Memory B cell (primary cell): Measurements from ENCODE around the gene TMEM163.

ENCODE experiments used
- ATAC-seq: fragments of 150-1000 bp; cut with Tn5 transposase; 2 replicates; pipeline ENCODE4 v1.10.0; 2021; ENCODE audit warnings: low read depth, mild to moderate bottlenecking, moderate library complexity
- DNase-seq, 2 donors: peaks; one replicate each; pipeline ENCODE4 v3.0.0; 2022; ENCODE audit warnings: low spot score in 2 of 2
- H3K27ac Mint-ChIP-seq: one replicate; pipeline ENCODE4 v1.8.0; 2022; ENCODE audit warnings: mild to moderate bottlenecking, moderate library complexity, mixed read lengths
- H3K27me3 Mint-ChIP-seq: one replicate; pipeline ENCODE4 v1.8.0; 2022; ENCODE audit warnings: mixed read lengths
- H3K36me3 Mint-ChIP-seq: one replicate; pipeline ENCODE4 v1.8.0; 2022; ENCODE audit warnings: mild to moderate bottlenecking, mixed read lengths
- H3K4me1 Mint-ChIP-seq: one replicate; pipeline ENCODE4 v1.8.0; 2022; ENCODE audit warnings: mixed read lengths
- H3K4me3 Mint-ChIP-seq: one replicate; pipeline ENCODE4 v1.8.0; 2022; ENCODE audit warnings: mild to moderate bottlenecking, moderate library complexity, mixed read lengths
- H3K9me3 Mint-ChIP-seq: one replicate; pipeline ENCODE4 v1.8.0; 2022; ENCODE audit warnings: mixed read lengths

Gene TMEM163

GRCh38 chr2:134448650-134449049 is 270.1 kb downstream of the TMEM163 start:
- Mint-ChIP-seq H3K27me3 (no peaks in the 10 kb centered on the region), H3K27ac (no peak overlapping the region), H3K36me3 (peaks cover 13% of the 10 kb centered on the region), H3K4me1 (peaks cover 4% of the 10 kb centered on the region), H3K9me3 (no peaks in the 10 kb centered on the region), H3K4me3 (no peak overlapping the region)
- ATAC-seq (no peak), DNase-seq (no peak)

DNA sequence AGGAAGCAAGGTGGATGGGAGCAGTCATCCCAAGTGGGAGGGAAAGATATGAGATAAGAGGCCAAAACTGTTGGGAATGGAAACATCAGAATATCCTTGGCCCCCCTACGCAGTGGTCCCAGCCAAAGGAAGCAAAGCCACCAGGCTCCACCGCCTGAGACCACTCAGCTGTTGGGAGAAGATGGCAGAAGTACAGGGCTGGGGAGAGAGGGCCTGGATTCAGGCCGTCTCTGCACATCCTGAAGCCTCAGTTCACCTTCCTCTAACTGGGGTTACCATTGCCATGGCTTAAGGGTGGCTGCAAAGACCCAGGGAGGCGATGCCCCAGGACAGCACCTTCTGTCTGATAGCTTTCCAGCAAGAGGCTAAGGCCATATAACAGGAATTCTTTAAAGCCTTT is 271.1 kb downstream of the TMEM163 start:
- Mint-ChIP-seq H3K27ac (no peak overlapping the region), H3K27me3 (no peaks in the 10 kb centered on the region), H3K36me3 (peaks cover 17% of the 10 kb centered on the region), H3K4me1 (peaks cover 4% of the 10 kb centered on the region), H3K9me3 (no peaks in the 10 kb centered on the region), H3K4me3 (no peak overlapping the region)
- DNase-seq (no peak), ATAC-seq (no peak)

- ATAC-seq (no peak), DNase-seq (no peak)
- Mint-ChIP-seq H3K9me3 (no peaks in the 10 kb centered on the region), H3K4me3 (no peak overlapping the region), H3K27me3 (no peaks in the 10 kb centered on the region), H3K36me3 (peaks cover 22% of the 10 kb centered on the region), H3K27ac (no peak overlapping the region), H3K4me1 (peaks cover 2% of the 10 kb centered on the region)
These were observed 272.3 kb downstream of the TMEM163 start for GRCh38 chr2:134446383-134447017.

- Mint-ChIP-seq H3K27ac (no peak overlapping the region), H3K9me3 (no peaks in the 10 kb centered on the region), H3K4me1 (peaks cover 3% of the 10 kb centered on the region), H3K36me3 (peaks cover 25% of the 10 kb centered on the region), H3K27me3 (no peaks in the 10 kb centered on the region), H3K4me3 (no peak overlapping the region)
- no peak for ATAC-seq
- DNase-seq: no peak
These were observed 272.8 kb downstream of the TMEM163 start for GRCh38 chr2:134445985-134446382.

GRCh38 chr2:134445116-134445515 is 273.7 kb downstream of the TMEM163 start:
- no peaks in the 10 kb centered on the region for H3K9me3 Mint-ChIP-seq
- no peak overlapping the region for H3K27ac Mint-ChIP-seq

DNA sequence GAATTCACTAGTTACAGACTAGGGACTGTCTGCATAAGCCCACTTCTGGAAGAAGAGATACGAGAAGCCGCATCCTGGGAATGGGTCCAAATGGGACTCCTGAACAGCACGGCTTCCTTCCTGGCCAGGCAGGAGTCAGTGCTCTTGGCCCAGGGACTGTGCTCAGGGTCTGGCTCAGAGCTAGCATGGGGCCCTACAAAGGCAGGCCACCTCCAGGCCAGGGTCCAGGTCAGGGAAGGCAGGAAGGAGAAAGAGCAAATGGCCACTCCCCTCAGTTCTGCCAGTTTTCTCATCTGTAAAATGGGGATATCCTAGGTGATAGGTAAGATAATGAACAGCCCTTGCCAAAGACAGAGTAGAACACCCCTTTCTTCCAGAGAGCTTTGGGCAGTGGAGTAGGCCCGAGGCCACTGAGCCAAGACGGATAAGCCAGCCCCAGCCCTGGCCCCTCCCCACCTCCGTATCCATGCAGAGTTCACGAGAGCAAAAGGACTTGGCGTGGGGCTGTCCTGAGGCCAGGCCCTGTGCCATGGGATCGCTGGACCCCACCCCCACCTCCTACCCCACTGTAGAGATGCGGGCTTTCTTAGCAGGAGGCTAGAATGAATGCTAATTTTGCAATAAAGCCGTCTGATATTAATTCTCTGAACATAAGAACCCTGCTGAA is 274.9 kb downstream of the TMEM163 start:
- DNase-seq (no peak), ATAC-seq (no peak)
- H3K9me3 Mint-ChIP-seq: no peaks in the 10 kb centered on the region
- H3K36me3 Mint-ChIP-seq: peaks cover 32% of the 10 kb centered on the region
- H3K4me1 Mint-ChIP-seq: peaks cover 2% of the 10 kb centered on the region
- no peak overlapping the region for H3K27ac Mint-ChIP-seq
- H3K4me3 Mint-ChIP-seq: no peak overlapping the region
- no peaks in the 10 kb centered on the region for H3K27me3 Mint-ChIP-seq

More at GRCh38 chr2:134445116-134445515, 273.7 kb downstream of the TMEM163 start:
- peaks cover 30% of the 10 kb centered on the region for H3K36me3 Mint-ChIP-seq
- H3K4me1 Mint-ChIP-seq: peaks cover 2% of the 10 kb centered on the region
- no peak for DNase-seq
- ATAC-seq: no peak
- H3K27me3 Mint-ChIP-seq: no peaks in the 10 kb centered on the region
- no peak overlapping the region for H3K4me3 Mint-ChIP-seq

DNA sequence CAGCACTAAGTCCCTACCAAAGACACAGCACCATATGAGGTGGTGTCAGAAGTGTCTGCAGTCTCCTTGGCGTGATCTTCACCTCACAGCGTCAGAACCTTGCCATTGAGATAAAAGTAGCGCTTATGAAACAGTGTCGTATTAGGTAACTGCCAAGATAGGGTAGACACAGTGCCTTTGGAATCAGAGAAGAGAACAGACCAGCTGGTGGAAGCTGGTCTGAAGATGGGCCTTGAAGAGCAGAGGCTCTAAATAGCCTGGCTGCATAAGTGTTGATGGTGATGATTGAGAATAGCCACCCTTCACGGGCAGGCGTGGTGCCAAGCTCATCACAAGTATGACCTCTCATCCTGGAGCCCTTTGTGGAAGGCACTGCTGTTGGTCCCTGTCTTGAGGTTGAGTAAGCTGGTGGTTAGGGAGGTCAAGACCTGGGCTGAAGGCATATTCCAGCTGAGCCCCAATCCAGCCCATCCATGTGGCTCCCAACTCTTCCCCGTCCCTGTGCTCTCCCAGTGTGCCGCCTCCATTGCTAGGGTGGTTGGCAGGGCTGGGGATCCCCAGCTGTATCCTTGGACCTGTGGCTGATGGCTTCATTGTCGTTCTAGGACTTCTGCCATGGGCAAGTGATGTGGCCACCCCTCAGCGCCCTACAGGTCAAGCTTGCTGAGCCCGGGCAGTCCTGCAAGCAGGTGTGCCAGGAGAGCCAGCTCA is 277.5 kb downstream of the TMEM163 start:
- no peak for ATAC-seq
- peak overlapping the region; percentile 74 for H3K27ac Mint-ChIP-seq

GRCh38 chr2:134440336-134440909 is 278.4 kb downstream of the TMEM163 start:
- peaks cover 2% of the 10 kb centered on the region for H3K4me1 Mint-ChIP-seq
- no peak for DNase-seq
- H3K36me3 Mint-ChIP-seq: peaks cover 31% of the 10 kb centered on the region
- H3K9me3 Mint-ChIP-seq: no peaks in the 10 kb centered on the region
- H3K27me3 Mint-ChIP-seq: no peaks in the 10 kb centered on the region
- H3K27ac Mint-ChIP-seq: peak overlapping the region; percentile 89
- ATAC-seq: no peak
- no peak overlapping the region for H3K4me3 Mint-ChIP-seq

More for the DNA sequence above, 277.5 kb downstream of the TMEM163 start:
- no peak overlapping the region for H3K4me3 Mint-ChIP-seq
- no peak for DNase-seq
- peaks cover 2% of the 10 kb centered on the region for H3K4me1 Mint-ChIP-seq
- H3K9me3 Mint-ChIP-seq: no peaks in the 10 kb centered on the region
- no peaks in the 10 kb centered on the region for H3K27me3 Mint-ChIP-seq
- H3K36me3 Mint-ChIP-seq: peaks cover 31% of the 10 kb centered on the region

- DNase-seq (no peak), ATAC-seq (no peak)
- peaks cover 43% of the 10 kb centered on the region for H3K36me3 Mint-ChIP-seq
- H3K9me3 Mint-ChIP-seq: no peaks in the 10 kb centered on the region
- H3K4me3 Mint-ChIP-seq: no peak overlapping the region
- no peaks in the 10 kb centered on the region for H3K27me3 Mint-ChIP-seq
- H3K4me1 Mint-ChIP-seq: peaks cover 2% of the 10 kb centered on the region
- H3K27ac Mint-ChIP-seq: peak overlapping the region; percentile 79
These were observed 280.4 kb downstream of the TMEM163 start for GRCh38 chr2:134438371-134438770.

- Mint-ChIP-seq H3K4me3 (no peak overlapping the region), H3K27me3 (no peaks in the 10 kb centered on the region), H3K36me3 (peaks cover 43% of the 10 kb centered on the region), H3K4me1 (peaks cover 2% of the 10 kb centered on the region), H3K27ac (peak overlapping the region; percentile 74), H3K9me3 (no peaks in the 10 kb centered on the region)
- DNase-seq (no peak), ATAC-seq (no peak)
These were observed 282.1 kb downstream of the TMEM163 start for GRCh38 chr2:134436706-134437105.

GRCh38 chr2:134435936-134436335 is 282.9 kb downstream of the TMEM163 start:
- DNase-seq (no peak), ATAC-seq (no peak)
- Mint-ChIP-seq H3K36me3 (peaks cover 40% of the 10 kb centered on the region), H3K4me3 (no peak overlapping the region), H3K27ac (peak overlapping the region; percentile 0), H3K27me3 (no peaks in the 10 kb centered on the region), H3K4me1 (peaks cover under 1% of the 10 kb centered on the region), H3K9me3 (no peaks in the 10 kb centered on the region)

DNA sequence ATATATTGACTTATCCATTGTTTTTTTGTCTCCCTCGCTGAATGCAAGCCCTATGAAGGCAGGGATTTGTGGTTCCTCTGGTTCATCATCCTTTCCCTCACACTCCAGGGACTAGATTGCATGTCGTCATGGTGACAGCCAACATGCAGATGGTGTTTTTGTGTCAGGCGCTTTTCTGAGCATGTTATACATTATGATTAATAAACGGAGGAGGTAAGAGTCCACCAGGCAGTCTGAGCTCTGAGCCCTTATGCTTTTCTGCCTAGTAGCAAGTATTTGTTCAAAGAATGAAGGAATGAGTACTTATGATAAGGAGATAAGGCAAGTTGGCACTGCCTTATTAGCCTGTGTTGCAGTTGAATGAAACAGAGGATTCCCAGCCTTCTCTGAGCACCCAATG is 283.3 kb downstream of the TMEM163 start:
- Mint-ChIP-seq H3K9me3 (no peaks in the 10 kb centered on the region), H3K4me3 (no peak overlapping the region), H3K27ac (peak overlapping the region; percentile 0), H3K4me1 (no peaks in the 10 kb centered on the region), H3K27me3 (no peaks in the 10 kb centered on the region), H3K36me3 (peaks cover 42% of the 10 kb centered on the region)
- no peak for ATAC-seq
- no peak for DNase-seq

GRCh38 chr2:134433979-134434378 is 284.8 kb downstream of the TMEM163 start:
- ATAC-seq: no peak
- H3K4me1 Mint-ChIP-seq: no peaks in the 10 kb centered on the region
- no peaks in the 10 kb centered on the region for H3K27me3 Mint-ChIP-seq
- no peak overlapping the region for H3K4me3 Mint-ChIP-seq
- H3K36me3 Mint-ChIP-seq: peaks cover 38% of the 10 kb centered on the region
- H3K9me3 Mint-ChIP-seq: no peaks in the 10 kb centered on the region
- no peak for DNase-seq
- H3K27ac Mint-ChIP-seq: peak overlapping the region; percentile 83

GRCh38 chr2:134433469-134433868 is 285.3 kb downstream of the TMEM163 start:
- Mint-ChIP-seq H3K9me3 (no peaks in the 10 kb centered on the region), H3K4me3 (no peak overlapping the region), H3K4me1 (no peaks in the 10 kb centered on the region), H3K27ac (peak overlapping the region; percentile 83), H3K36me3 (peaks cover 40% of the 10 kb centered on the region), H3K27me3 (no peaks in the 10 kb centered on the region)
- ATAC-seq (no peak), DNase-seq (no peak)
